HS-27A (cell line): ENCODE measurements around the gene SFI1.

Experiments
- DNase-seq: peaks from one replicate; pipeline ENCODE4 v3.0.0-alpha.2; 2012; ENCODE audit warnings: low read depth, missing footprints

The SFI1 gene

GRCh38 chr22:31618471-31619176 is 122.3 kb downstream of the SFI1 start:
- no peak for DNase-seq

- DNase-seq: no peak
Observed at GRCh38 chr22:31619611-31620300, 123.4 kb downstream of the SFI1 start.

- DNase-seq: no peak
Observed at GRCh38 chr22:31620756-31621480, 124.6 kb downstream of the SFI1 start.

- no peak for DNase-seq
Observed at GRCh38 chr22:31621507-31622124, 125.3 kb downstream of the SFI1 start.

GRCh38 chr22:31622980-31623379 is 126.6 kb downstream of the SFI1 start:
- DNase-seq: no peak

GRCh38 chr22:31623592-31624304 is 127.4 kb downstream of the SFI1 start:
- DNase-seq: no peak

GRCh38 chr22:31625257-31625640 is 128.9 kb downstream of the SFI1 start:
- DNase-seq: no peak

GRCh38 chr22:31625661-31626426 is 129.5 kb downstream of the SFI1 start:
- DNase-seq: no peak

- no peak for DNase-seq
Observed at GRCh38 chr22:31626427-31627150, 130.3 kb downstream of the SFI1 start.

GRCh38 chr22:31627223-31627731 is 130.9 kb downstream of the SFI1 start:
- no peak for DNase-seq

- no peak for DNase-seq
Observed at GRCh38 chr22:31628362-31628761, 132.0 kb downstream of the SFI1 start.

GRCh38 chr22:31628969-31629708 is 132.8 kb downstream of the SFI1 start:
- no peak for DNase-seq

GRCh38 chr22:31629741-31630184 is 133.4 kb downstream of the SFI1 start:
- no peak for DNase-seq

GRCh38 chr22:31630331-31631329 is 134.3 kb downstream of the SFI1 start:
- no peak for DNase-seq

- no peak for DNase-seq
Observed at GRCh38 chr22:31631436-31631835, 135.1 kb downstream of the SFI1 start.

GRCh38 chr22:31635638-31636306 is 139.4 kb downstream of the SFI1 start:
- no peak for DNase-seq

- DNase-seq: no peak
Observed at GRCh38 chr22:31637447-31637890, 141.1 kb downstream of the SFI1 start.
